IMR-90 (cell line): ENCODE measurements around the gene NDUFA13.

ENCODE experiments used
- NFE2L2 ChIP-seq: fragments of 150-350 bp; IDR thresholded peaks from 2 replicates; pipeline ENCODE4 v1.6.1; 2016; ENCODE audit warnings: low read depth, mild to moderate bottlenecking, low read length
- TF ChIP-seq, protein P1 (sequence below): conservative IDR thresholded peaks from 2 replicates; pipeline ENCODE4 v1.5.1; 2012; ENCODE audit warnings: mild to moderate bottlenecking, low read depth, low read length, improper control_type of control experiment

GRCh38 chr19:19506592-19506991 is 9.4 kb upstream of the NDUFA13 start:
- TF ChIP-seq, protein P1, sequence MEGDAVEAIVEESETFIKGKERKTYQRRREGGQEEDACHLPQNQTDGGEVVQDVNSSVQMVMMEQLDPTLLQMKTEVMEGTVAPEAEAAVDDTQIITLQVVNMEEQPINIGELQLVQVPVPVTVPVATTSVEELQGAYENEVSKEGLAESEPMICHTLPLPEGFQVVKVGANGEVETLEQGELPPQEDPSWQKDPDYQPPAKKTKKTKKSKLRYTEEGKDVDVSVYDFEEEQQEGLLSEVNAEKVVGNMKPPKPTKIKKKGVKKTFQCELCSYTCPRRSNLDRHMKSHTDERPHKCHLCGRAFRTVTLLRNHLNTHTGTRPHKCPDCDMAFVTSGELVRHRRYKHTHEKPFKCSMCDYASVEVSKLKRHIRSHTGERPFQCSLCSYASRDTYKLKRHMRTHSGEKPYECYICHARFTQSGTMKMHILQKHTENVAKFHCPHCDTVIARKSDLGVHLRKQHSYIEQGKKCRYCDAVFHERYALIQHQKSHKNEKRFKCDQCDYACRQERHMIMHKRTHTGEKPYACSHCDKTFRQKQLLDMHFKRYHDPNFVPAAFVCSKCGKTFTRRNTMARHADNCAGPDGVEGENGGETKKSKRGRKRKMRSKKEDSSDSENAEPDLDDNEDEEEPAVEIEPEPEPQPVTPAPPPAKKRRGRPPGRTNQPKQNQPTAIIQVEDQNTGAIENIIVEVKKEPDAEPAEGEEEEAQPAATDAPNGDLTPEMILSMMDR, result no peak
- no peak for TF ChIP-seq NFE2L2
